NCI-H2196 treated with DMSO at 0.1 percent for 48 hours (cell line): ENCODE measurements around the gene C20orf141.
"Not testable (repeated sequence)": the region's sequence is repeated elsewhere in the genome, so short reads cannot be mapped to it uniquely, and the experiment has no call there.

ENCODE experiments used
- DNase-seq: peaks from one replicate; lab custom pipeline; 2025; ENCODE audit not compliant: unreplicated experiment; lab: John Stamatoyannopoulos, UW

C20orf141 gene, protein sequence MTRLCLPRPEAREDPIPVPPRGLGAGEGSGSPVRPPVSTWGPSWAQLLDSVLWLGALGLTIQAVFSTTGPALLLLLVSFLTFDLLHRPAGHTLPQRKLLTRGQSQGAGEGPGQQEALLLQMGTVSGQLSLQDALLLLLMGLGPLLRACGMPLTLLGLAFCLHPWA

DNA sequence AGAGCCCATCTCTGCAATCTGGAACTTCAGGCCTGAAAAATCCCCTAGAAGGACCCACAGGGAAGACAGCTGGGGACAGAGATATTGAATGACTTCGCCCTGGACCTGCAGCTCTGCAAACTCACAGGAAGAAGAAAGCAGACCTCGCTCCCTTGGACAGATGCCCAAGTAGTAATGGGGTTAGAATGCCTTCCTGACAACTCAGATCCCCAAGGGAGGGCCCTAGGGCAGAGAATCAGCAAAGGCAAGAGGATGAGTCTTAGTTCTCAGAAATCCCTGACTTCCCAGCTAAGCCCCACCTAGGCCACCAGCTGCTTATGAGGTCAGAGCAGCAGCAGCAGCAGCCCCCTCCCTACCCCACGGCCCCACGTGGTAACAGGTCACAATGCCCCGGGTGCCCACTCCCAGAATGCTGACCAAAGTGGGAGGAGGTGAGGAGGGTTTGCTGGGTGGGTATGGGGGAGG is at the start of gene C20orf141:
Gene C20orf141, plus strand, starts transcription at position 401 of the 465 bp plus-strand sequence. CDS start 198 bp downstream, outside the sequence.
- no peak for DNase-seq

DNA sequence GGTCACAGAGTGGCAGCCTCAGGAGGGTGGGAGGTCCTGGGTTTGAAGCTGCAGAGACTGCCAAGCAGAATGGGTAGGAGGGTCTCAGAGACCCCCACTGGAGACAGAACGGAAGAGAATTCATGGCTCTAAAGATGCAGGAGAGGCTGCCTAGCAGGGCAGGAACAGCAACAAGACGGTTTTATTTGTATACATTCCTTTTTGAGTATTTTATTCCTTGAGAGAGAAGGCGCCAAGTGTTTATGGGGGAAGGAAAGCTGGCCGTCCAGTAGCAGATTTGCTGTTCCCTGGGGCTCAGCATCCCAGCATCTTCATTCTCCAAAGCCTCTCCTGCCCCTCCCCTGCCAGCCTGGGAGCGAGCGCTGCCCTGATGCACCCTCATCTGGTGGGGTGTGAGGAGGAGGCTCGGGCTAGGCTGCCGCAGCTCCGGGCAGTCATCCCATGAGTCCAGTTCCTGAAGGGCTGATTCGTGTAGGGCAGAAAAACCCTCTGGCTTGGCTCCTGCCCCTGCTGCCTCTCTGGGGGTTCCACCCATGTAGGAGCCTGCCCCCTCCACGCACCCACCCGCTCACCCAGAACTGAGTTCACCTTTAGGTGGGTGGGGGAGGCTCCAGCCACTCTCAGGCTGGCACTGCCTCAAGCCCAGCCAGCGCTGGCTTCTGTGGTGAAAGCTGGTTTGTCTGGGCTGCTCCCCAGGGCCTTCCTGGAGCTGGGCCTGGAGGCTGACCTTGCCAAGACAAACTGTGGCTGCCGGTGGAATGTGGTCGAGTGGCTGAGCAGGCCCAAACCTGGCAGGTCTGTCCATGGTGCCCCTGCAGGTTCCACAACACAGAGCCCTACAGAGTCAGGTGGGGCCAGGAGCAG is 46.8 kb upstream of the C20orf141 start:
- DNase-seq = peak; percentile 81

DNA sequence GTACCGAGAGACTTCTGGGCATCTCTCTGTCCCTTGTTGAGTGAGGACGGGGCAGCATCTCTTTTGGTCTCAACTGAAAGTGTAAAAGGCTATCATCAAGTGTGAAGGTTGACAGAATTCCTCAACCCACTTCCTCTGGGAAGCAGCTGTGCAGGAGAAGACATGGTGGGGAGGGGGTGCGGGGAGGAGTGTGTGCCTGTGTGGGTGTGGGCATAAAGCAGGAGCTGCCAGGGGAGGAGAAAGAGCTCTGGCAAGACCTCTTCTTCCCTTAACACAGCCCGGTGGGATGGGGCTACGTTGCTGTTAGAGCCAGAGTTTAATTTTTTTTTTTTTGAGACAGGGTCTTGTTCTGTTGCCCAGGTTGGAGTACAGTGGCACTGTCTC is 46.2 kb upstream of the C20orf141 start:
- DNase-seq = no peak

DNA sequence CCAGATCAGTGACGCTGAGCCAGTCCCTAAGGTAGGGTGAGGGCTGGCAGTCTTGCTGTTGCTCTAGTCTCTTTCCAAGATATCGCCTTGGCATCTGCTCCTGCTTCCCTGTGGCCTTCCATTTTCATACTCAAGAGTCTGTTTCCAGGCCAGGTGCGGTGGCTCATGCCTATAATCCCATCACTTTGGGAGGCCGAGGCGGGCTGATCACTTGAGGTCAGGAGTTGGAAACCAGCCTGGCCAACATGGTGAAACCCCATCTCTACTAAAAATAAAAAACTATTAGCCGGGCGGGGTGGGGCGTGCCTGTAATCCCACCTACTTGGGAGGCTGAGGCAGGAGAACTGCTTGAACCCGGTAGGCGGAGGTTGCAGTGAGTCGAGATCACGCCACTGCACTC is 44.7 kb upstream of the C20orf141 start:
- not testable (repeated sequence) for DNase-seq

DNA sequence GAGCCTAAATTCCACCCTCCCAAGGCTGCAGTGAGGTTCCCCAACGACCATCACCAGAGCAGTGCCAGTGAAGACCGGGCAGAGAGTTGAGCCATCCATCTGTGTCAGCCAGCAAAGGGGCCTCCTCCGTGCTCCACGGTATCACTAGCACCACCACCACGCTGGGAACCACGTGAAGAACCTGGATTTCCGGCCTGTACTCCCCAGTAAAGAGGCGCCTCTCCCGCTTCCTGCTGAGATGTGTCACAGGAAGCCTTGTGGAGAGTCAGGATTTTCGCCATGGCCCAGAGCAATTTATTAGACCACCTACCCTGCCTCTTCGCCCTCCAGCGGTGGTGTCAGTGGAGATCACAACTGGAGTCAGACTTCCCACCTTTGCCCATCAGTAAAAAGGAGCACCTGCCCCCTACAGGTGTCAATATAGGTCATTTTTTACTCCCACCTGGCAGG is 43.1 kb upstream of the C20orf141 start:
- DNase-seq = no peak

DNA sequence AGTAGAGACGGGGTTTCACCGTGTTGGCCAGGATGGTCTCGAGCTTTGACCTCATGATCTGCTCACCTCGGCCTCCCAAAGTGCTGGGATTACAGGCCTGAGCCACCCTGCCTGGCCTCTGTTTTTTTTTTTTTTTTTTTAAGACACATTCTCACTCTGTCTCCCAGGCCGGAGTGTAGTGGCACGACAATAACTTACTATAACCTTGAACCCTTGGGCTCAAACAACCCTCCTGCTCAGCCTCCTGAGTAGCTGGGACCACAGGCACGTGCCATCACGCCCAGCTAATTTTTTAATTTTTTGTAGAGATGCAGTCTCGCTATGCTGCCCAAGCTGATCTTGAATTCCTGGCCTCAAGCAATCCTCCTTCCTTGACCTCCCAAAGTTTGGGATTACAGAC is 41.0 kb upstream of the C20orf141 start:
- DNase-seq = no peak

DNA sequence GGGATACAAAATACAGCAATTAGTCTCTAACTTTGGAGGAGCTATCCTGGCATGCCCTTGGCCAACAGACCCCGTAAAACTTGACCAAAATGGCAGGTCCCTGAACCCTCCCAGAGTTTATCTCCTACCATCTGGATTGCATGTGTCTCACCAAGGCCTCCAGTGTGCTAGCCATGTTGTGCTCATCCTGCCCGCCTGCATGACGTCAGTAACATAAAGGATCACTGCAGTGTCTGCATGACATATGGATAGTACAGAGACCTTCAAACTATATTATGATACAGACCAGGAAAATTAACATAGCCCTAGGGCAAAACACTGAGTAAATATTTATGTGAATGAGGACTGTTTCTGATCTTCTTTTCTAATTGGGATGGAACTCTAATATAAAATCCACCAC is 39.6 kb upstream of the C20orf141 start:
- DNase-seq = no peak

DNA sequence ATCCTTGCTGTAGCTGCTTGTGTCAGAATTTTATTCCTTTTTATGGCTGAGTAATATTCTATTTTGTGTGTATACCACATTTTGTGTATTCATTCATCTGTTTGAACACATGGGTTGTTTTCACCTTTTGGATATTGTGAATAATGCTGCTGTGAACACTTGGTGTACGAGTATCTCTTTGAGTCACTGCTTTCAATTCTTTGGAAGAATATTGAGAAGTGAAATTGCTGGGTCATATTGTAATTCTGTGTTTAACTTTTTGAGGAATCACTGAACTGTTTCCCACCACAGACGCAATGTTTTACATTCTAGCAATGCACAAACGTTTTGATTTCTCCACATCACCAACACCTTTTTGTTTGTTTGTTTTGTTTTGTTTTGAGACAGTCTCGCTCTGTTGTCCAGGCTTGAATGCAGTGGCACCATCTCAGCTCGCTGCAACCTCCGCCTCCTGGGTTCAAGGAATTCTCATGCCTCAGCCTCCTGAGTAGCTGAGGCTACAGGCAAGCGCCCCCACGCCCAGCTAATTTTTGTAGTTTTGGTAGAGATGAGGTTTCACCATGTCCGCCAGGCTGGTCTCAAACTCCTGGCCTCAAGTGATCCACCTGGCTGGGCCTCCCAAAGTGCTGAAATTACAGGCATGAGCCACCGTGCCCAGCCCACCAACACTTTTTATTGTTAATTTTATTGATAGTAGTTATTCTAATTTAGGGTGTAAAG is 36.0 kb upstream of the C20orf141 start:
- no peak for DNase-seq

DNA sequence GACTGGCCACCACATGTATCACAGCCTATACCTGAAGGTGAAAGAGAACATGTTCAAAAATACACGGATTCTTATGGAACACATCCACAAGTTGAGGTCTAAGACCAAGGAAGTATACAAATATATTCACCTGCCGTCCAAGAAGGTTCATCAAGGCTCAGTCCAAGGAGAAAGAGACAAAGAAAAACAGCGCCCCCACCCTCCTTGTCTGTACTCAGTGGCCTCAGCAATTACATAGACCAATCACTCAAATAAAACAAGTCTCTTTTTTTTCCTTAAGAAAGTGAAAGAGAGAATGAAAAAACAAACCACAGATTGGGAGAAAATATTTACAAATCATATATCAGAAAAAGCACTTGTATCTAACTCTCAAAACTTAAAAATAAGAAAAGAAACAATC is 33.8 kb upstream of the C20orf141 start:
- DNase-seq = no peak

DNA sequence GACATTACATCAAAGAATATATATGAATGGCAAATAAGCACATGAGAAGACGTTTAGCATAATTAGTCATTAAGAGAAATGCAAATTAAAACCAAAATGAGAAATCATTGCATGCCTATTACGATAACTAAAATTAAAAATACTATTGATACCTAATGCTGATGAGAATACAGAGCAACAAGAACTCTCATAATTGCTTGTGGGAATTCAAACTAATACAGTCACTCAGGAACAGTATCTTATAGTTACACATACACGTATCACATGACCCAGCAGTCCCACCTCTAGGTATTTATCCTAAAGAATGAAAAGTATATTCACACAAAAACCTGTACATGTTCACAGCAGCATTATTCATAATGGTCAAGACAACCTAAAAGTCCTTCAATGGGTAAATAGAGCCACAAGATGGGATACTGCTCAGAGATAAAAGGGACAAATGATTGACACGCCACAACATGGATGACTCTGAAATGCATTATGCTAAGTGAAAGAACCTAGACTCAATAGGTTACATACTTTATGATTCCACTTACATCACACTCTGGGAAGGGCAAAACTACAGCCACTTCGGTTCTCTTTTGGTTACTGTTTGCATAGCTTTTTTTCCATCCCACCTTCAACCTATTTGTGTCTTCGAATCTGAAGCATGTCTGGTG is 30.8 kb upstream of the C20orf141 start:
- DNase-seq = no peak

DNA sequence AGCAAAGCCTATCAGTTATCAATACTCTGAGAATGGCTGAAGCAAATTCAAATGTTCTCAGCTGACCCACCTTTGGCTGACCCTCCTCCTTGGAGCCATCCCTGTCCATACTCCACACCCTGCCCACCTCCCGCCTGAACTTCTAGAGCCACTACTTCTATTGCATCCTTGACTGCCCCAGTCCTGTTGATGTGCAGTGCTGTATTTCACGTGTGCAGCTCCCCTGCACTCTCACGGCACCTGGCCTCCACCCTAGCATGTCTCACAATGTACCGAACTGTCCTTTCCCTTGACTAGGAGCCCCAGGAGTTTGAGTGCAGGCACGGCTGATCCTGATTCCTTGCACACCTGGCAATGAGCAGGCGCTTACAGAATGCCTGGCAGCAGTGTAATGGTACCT is 21.3 kb upstream of the C20orf141 start:
- no peak for DNase-seq

DNA sequence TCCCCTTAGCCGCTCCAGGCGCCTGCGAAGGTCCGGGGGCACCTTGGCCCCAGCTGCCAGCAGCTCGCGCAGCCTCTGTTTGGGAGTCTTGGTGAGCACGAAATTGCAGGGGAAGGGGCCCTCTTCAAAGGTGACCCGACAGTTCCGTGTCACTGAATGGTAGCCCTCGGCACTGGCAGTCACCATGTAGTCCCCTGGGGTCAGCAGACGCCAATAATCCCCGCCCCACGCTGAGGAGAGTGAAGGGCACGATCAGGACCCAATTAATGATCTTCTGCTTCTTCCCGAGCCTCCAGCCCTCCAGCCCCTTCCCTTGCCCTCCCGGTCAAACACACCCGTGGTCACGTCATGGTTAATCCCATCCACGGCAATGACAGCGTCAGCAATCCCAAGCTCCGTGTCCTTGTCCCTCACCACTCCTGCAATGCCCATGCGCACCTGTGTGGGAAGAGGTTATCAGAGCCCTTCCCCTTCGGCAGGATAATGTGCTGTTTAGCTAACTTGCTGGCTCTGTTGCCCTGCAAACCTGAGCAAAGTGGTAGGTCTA is 20.5 kb upstream of the C20orf141 start:
- DNase-seq = no peak

DNA sequence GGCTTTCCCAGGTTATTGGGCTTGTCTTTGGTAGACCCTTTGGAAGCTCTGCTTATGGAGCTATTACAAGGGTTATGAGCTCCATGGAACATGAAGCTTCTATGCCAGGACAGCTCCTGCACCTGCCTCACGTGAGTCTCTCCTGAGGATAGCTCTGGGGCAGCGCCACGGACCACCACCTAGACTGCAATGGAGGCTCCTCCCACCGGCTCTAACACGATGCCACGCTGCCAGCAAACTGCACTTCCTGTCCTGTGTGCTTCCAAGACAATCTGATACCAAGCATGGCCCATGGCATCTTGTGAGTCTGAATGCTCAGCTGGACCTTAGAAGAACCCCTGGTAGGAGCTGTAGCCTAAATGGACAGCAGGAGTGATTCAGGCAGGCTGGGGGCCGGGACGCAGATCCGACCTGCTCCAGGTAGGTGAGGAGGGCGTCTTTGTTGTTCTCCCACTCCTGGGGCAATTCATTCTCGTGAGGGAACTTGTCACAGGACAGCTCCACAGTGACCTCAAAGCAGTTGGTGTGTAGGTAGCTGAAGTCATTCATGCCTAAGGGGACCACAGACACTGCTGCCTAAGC is 19.8 kb upstream of the C20orf141 start:
- DNase-seq = no peak

DNA sequence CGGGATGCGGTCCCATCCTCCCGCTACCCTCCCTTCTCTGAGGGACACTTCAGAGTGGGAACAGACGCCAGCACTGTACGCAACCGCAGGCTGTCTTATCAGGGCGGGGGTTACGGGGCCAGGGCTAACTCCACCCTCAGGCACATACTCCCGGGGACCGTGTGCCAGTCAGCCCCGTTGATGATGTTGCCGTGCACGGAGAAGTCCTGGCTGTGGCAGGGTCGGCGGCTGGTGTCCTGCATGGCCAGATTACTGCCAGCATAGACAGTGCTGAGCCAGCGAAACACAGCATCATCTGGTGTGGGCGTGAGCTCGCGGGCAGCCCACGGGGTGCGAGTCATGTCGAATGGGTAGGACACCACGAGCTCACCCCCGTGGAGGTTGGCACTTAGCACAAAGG is 19.3 kb upstream of the C20orf141 start:
- no peak for DNase-seq

DNA sequence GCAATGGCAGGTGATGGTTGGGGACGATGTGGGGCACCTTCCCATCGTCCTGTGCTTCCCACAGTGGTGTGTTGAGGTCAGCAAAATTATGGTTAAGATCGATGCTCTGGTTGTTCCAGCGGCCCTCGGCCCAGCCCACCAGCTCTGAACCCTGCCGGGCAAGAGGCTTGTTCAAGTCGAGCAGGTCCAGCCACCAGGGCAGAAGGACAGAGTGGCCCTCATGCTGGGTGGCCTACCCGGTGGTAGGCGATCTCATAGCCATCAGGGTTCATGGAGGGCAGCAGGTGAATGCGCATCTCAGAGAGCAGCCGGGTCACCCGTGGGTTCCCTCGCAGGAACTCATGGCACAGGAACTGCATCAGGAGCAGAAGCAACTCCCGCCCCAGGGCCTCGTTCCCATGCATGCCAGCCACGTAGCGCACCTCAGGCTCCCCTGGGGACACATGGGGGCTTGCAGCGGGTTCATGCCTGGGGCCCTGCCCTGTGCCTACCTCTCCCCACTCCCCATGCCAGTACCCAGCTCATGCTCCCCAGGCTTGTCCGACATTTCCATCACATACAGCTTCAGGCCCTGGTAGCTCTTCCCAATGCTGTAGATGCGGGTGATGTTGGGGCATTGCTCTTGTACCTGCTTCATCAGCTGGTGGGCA is 18.7 kb upstream of the C20orf141 start:
- no peak for DNase-seq

DNA sequence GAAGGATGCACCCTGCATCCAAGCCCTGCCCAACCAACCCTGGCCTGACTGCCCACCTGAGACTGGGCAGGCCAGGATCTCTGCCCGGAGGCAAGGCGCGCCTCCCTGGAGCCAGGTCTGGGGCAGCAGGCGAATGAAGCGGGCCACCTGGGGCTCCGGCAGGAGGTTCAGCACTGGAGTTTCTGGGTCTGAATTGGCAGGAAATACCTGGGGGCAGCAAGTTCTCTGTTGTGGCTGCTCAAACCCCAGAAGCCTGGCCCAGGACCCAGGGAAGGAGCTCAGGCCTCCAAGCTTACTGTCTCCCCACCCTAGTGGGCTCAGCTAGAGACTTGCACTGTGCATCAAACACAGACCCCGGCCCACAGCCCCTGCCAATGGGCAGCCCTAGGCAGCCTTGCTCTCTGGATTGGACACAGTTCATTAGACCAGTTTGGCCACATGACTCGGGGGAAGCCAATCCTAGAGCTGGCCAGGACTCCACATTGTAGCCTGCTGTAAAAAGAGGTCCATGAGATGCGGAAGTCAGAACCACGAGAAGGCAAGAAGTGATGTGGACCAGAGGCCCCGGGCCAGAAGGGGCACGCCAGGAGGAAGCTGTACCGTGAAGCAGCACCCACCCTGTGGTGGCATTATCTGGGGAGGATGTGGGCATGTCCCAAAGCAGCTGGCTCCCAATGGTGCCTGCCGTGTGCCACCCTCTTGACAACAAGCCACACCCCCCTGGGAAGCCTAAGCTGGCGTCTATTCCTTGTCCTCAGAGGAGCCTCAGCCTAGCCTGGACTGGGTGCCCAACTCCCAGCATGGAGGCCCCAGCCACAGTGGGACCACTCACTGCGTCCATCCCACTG is 17.4 kb upstream of the C20orf141 start:
- no peak for DNase-seq

DNA sequence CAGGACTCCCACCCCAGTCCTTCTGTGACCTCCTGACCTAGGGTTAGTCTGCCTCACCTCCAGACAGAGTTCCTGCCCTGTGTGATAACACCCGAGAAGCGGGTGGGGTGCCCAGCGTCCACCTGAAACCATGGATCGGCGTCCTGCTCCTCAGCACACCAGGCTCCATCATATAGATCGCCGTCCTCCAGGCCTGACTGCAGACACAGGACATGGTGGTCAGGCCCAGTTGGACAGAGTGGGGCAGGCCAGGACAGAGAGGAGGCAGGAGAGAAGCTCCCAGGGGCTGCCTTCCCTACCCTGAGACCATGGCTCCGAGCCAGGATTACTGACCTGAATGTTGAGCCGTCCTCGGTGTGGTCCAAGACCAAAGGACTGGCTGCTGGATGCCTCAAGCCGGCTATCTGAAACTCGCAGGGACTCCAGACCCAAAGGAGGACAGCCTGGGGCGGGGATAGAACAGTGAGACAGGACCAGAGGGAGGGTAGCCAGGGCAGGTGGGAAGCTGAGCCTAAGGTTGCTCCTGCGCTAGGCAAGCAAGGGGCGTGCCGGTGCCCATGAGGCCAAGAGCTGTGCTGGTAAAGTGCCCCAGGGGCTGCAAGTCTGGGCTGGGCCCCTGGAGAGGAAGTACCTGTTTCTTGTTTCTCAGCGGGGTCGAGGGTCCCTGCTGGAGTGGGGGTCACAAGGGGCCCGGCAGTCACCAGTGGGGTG is 16.5 kb upstream of the C20orf141 start:
- DNase-seq = no peak

DNA sequence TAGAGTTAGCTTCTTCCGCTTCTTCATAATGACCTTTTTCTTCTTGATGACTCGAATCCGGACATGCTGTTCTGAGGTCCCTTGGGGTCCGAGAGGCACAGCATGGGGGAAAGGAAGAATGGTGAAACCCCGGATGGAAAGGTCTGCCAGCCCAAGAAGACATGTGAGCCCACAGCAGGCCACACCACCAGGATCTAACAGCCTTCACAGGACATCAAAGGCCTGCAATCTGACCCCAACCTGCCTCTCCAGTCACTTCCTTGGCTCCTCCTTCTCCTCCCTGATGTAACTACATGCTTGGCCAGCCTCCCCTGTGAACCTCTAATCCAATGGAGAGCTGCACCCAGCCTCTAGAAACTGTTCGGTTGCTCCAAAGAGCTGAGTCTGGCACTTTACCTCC is 16.0 kb upstream of the C20orf141 start:
- DNase-seq = no peak

DNA sequence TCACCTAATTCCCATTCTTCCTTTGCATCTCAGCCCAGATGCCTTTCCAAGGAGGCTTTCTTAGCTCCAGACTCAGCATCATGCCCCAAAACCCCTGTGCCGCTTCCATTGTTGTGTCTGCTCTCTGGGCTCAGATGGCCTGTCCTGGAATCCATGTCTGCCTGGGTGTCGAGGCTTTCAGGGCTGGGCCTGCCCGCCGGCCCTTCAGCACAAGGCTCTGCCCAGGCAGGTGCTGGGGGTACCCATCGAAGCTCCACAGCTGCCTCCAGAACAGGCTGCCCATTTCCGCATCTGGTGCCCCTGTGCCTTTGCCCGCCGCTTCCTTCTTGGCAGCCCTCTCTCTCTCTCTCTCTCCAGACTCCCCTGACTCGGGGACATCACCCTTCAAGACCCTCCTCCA is 15.5 kb upstream of the C20orf141 start:
- DNase-seq = no peak
